MCF 10A (cell line): ENCODE results near the gene APC2. TPM values are rescaled to one million over a fixed set of nuclear protein-coding genes. Genes with fewer than 3 reads are reported as not detected.

Experiments
- BruUV-seq: library from RNA; stranded (reverse); fragments of 400-500 nt; replicated peaks from 2 replicates; lab custom pipeline; 2021; lab: Mats Ljungman, UMichigan
- CTCF ChIA-PET: fragments of 300-600 bp; sonication (Branson Sonifier 250); formaldehyde crosslinking; extraction: SDS; loops from one replicate; lab custom pipeline; 2021; ENCODE audit warnings: antibody characterized with exemption, inconsistent platforms; lab: Yijun Ruan, JAX
- POLR2A ChIA-PET: fragments of 300-600, 350-650 bp; sonication (Branson Sonifier 250); formaldehyde crosslinking; extraction: SDS; loops from one replicate; lab custom pipeline; 2020; ENCODE audit warnings: antibody characterized with exemption, inconsistent platforms; lab: Yijun Ruan, JAX
- DNase-seq: peaks from one replicate; pipeline ENCODE4 v3.0.0-alpha.2; 2018; ENCODE audit not compliant: unreplicated experiment
- H3K27ac Mint-ChIP-seq: one replicate; pipeline ENCODE4 v1.8.0; 2022; ENCODE audit warnings: mild to moderate bottlenecking, low read depth, mixed read lengths; ENCODE audit not compliant: unreplicated experiment
- H3K27me3 Mint-ChIP-seq: one replicate; pipeline ENCODE4 v1.8.0; 2022; ENCODE audit warnings: mixed read lengths; ENCODE audit not compliant: insufficient read depth, unreplicated experiment
- H3K36me3 Mint-ChIP-seq: one replicate; pipeline ENCODE4 v1.8.0; 2022; ENCODE audit warnings: mild to moderate bottlenecking, moderate library complexity, mixed read lengths; ENCODE audit not compliant: insufficient read depth, unreplicated experiment
- H3K4me1 Mint-ChIP-seq: one replicate; pipeline ENCODE4 v1.8.0; 2022; ENCODE audit warnings: mixed read lengths; ENCODE audit not compliant: insufficient read depth, unreplicated experiment
- H3K4me3 Mint-ChIP-seq: one replicate; pipeline ENCODE4 v1.8.0; 2022; ENCODE audit warnings: mild to moderate bottlenecking, moderate library complexity, mixed read lengths; ENCODE audit not compliant: unreplicated experiment
- H3K9me3 Mint-ChIP-seq: one replicate; pipeline ENCODE4 v1.8.0; 2022; ENCODE audit warnings: mixed read lengths; ENCODE audit not compliant: unreplicated experiment
- intact Hi-C: fragments of 100-400 bp; cut with micrococcal nuclease; formaldehyde crosslinking; loops from 2 replicates; pipeline ENCODE4 v1.14.1; 2022
- total RNA-seq: library from RNA; stranded (reverse); gene quantifications from 2 replicates; pipeline ENCODE4 v1.2.3, GENCODE V29; 2022
- TF ChIP-seq, protein P1 (sequence below): fragments of 200-600 bp; IDR thresholded peaks from one replicate; pipeline ENCODE4 v1.8.0; 2022; ENCODE audit warnings: antibody characterized with exemption, mild to moderate bottlenecking; ENCODE audit not compliant: unreplicated experiment

APC2 gene
- total RNA-seq, 1 experiment from 2014 or later: 0.23 TPM

DNA sequence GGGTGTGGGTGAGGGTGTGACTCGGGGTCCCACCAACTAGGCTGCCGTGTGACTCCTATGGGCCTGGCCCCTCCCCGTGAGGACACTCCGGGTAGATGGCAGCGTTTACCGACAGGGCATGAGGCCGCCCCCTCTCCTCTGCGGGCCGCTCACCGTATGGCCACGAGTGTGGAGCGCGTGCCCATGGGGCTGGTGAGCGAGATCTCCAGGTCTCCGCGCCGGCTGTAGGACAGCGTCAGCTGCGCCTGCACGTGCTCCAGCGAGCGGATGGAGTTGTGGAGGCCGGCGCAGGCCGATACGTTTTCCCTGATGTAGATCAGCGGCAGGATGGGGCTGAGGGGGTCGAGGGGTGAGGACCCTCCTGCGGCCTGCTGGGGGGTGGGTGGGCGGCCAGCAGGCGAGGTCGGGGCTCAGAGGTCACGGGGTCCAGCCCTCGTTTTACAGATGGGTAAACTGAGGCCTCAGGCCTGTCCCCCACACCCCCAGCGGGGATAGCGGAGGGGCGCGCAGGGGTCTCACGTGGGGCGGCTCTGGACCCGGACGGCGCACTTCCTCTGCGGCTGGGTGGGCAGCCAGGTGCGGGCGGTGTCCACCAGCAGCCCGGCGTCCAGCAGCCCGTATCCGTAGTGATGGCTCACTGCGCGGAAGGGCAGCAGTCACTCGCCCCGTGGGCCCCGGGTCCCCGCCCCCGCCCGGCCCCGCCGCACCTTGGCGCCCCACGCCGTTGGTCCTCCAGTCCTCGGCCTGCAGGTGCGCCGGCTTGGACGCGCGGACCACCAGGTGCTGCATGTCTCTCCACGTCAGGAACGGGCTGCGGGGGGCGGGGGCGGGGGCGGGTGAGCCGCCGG is 33.4 kb downstream of the APC2 start:
- TF ChIP-seq, protein P1, sequence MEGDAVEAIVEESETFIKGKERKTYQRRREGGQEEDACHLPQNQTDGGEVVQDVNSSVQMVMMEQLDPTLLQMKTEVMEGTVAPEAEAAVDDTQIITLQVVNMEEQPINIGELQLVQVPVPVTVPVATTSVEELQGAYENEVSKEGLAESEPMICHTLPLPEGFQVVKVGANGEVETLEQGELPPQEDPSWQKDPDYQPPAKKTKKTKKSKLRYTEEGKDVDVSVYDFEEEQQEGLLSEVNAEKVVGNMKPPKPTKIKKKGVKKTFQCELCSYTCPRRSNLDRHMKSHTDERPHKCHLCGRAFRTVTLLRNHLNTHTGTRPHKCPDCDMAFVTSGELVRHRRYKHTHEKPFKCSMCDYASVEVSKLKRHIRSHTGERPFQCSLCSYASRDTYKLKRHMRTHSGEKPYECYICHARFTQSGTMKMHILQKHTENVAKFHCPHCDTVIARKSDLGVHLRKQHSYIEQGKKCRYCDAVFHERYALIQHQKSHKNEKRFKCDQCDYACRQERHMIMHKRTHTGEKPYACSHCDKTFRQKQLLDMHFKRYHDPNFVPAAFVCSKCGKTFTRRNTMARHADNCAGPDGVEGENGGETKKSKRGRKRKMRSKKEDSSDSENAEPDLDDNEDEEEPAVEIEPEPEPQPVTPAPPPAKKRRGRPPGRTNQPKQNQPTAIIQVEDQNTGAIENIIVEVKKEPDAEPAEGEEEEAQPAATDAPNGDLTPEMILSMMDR: no peak
- Mint-ChIP-seq H3K4me3 (no peak overlapping the region), H3K27me3 (no peaks in the 10 kb centered on the region), H3K4me1 (peaks cover 6% of the 10 kb centered on the region), H3K36me3 (peaks cover 8% of the 10 kb centered on the region), H3K27ac (no peak overlapping the region), H3K9me3 (no peaks in the 10 kb centered on the region)
- ChIA-PET CTCF (no interaction called here), POLR2A (no interaction called here)
- no TSS peak for BruUV-seq
- DNase-seq: no peak
- intact Hi-C loops: no loop called here

DNA sequence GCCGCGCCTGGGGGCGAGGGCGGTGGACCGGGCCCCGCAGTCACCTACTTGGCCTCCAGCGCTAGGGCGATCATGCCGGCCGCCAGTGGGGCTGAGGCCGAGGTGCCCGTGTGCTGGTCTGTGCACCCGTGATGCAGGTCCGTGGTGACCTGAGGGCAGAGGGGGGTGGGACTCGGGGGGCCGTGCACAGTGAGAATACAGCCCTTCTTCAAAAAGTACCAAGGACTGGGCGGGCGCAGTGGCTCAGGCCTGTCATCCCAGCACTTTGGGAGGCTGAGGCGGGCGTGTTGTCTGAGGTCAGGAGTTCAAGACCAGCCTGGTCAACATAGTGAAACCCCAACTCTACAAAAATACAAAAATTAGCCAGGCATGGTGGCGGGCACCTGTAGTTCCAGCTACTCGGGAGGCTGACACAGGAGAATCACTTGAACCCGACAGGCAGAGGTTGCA is 34.1 kb downstream of the APC2 start:
- H3K9me3 Mint-ChIP-seq: no peaks in the 10 kb centered on the region
- peaks cover 4% of the 10 kb centered on the region for H3K4me1 Mint-ChIP-seq
- H3K4me3 Mint-ChIP-seq: no peak overlapping the region
- ChIA-PET CTCF (interaction anchor here (0.7 kb wide), 1 partner anchor 196 kb away, joined by 5 read pairs; no protein-coding TSS in a partner anchor), POLR2A (no interaction called here)
- TF ChIP-seq, protein P1: no peak
- BruUV-seq: no TSS peak
- DNase-seq: no peak
- no peak overlapping the region for H3K27ac Mint-ChIP-seq
- intact Hi-C loops: no loop called here
- H3K36me3 Mint-ChIP-seq: peaks cover 4% of the 10 kb centered on the region
- H3K27me3 Mint-ChIP-seq: no peaks in the 10 kb centered on the region

DNA sequence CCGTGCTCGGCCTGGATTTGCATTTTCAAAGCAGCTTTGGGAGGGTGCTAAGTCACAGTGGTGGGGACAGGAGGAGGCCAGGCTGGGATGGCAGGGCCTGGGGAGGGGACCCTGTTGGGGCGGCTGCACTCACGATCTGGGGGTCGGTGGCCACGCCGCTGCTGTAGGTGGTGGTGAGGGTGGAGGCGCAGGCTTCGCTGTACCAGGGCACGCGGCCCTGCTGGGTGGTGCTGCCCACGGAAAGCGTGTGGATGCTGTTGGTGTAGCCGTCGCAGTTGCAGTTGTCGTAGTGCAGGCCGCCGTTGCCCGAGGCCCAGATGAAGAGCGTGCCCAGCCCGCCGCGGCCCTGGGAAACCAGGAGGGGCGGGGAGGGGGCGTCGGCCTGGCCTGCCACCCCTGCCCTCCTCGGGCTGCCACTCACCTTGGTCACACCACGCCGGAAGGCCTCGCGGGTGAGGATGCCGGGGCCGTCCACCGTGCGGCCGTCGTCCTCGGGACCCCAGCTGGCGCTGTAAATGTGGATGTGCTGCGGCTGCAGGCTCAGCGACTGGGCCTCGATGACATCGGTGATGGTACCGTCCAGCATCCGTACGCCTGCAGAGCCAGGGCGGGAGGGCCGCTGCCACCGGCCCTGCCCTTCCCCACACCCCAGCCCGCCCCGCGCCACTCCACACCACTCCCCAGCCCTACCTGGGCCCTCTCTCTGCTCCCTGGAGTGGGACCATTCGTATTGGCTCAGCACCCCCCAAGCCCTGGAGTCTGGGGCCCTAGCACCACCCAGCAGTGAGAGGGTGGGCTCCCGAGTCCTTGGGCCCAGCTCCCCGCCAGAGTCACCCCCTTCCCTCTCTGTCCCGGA is 37.0 kb downstream of the APC2 start:
- Mint-ChIP-seq H3K36me3 (no peaks in the 10 kb centered on the region), H3K4me1 (peaks cover 4% of the 10 kb centered on the region), H3K27ac (no peak overlapping the region), H3K9me3 (no peaks in the 10 kb centered on the region), H3K4me3 (no peak overlapping the region), H3K27me3 (no peaks in the 10 kb centered on the region)
- POLR2A ChIA-PET: no interaction called here
- no peak for DNase-seq
- no TSS peak for BruUV-seq
- TF ChIP-seq, protein P1: no peak
- CTCF ChIA-PET: no interaction called here
- intact Hi-C loops: no loop called here

DNA sequence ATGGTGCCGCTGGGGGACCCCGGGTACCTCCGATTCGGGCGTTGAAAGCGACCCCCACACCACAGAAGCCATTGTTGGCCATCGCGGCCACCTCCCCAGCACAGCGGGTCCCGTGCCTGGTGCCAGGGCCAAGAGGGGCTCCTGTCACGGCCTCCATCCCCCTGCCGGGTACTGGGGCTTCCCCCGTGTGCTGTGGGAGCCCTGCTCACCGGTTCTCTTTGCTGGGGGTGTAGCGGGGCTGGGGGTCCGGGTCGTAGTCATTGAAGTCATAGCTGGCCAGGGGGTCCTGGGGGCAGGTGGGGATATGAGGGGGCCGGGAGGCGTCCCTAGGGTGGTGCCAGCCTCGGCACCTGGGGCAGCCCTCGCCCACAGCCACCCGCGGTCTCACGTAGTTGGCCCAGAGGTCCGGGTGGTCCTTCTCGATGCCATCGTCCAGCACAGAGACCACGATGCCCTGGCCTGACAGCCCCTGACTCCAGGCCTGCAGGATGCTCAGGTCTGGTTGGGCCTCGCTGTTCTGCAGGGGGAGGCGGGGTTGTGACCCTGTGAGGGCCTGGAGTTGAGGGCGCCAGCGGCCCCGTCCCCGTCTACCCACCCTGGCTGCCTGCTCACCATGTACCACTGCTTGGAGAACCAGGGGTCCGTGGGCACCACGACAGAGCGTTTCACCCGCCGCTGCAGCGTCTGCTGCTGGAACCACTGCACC is 37.8 kb downstream of the APC2 start:
- DNase-seq: no peak
- TF ChIP-seq, protein P1: no peak
- Mint-ChIP-seq H3K27ac (no peak overlapping the region), H3K9me3 (no peaks in the 10 kb centered on the region), H3K36me3 (no peaks in the 10 kb centered on the region), H3K4me3 (no peak overlapping the region), H3K27me3 (no peaks in the 10 kb centered on the region), H3K4me1 (peaks cover 7% of the 10 kb centered on the region)
- ChIA-PET CTCF (no interaction called here), POLR2A (no interaction called here)
- no TSS peak for BruUV-seq
- intact Hi-C loops: no loop called here
